Heart left ventricle (tissue), 16 donors: ENCODE data around the gene UBR2. TPM values are rescaled to one million over a fixed set of nuclear protein-coding genes. Genes with fewer than 3 reads are reported as not detected.

Experiments used
- ATAC-seq, 4 donors: fragments of 200-7000 bp; cut with Tn5 transposase; one replicate each; pipeline ENCODE4 v1.9.1; 2020 to 2022; ENCODE audit warnings: moderate library complexity in 4 of 4, mild to moderate bottlenecking in 3 of 4, moderate number of reproducible peaks in 1 of 4
- DNase-seq, 5 donors: peaks; one replicate each; pipeline ENCODE4 v3.0.0-alpha.2; 2020
- H3K27ac ChIP-seq, 12 donors: fragments of 200-600 bp; sonication (generic) in 4 of 12; one replicate each; pipeline versions ENCODE4 v1.5.0 to v1.8.0; 2016 to 2022; ENCODE audit warnings: mild to moderate bottlenecking in 2 of 12
- H3K27me3 ChIP-seq, 9 donors: fragments of 200-600 bp; sonication (generic) in 2 of 9; one replicate each; pipeline versions ENCODE4 v1.5.1 to v1.8.0; 2016 to 2022; ENCODE audit warnings: mild to moderate bottlenecking in 3 of 9
- H3K36me3 ChIP-seq, 9 donors: fragments of 200-600 bp; sonication (generic) in 2 of 9; one replicate each; pipeline versions ENCODE4 v1.5.0 to v1.8.0; 2018 to 2022; ENCODE audit warnings: mild to moderate bottlenecking in 2 of 9
- H3K4me1 ChIP-seq, 12 donors: fragments of 200-600 bp; sonication (generic) in 4 of 12; one replicate each; pipeline versions ENCODE4 v1.5.0 to v1.8.0; 2016 to 2022; ENCODE audit warnings: mild to moderate bottlenecking in 3 of 12
- H3K4me3 ChIP-seq, 12 donors: fragments of 200-600 bp; sonication (generic) in 4 of 12; one replicate each; pipeline versions ENCODE4 v1.5.0 to v1.8.0; 2017 to 2022; ENCODE audit warnings: mild to moderate bottlenecking in 9 of 12, moderate library complexity in 4 of 12
- H3K9me3 ChIP-seq, 12 donors: fragments of 200-600 bp; sonication (generic) in 4 of 12; one replicate each; pipeline versions ENCODE4 v1.5.0 to v1.8.0; 2016 to 2022; ENCODE audit warnings: mild to moderate bottlenecking in 1 of 12
- CTCF ChIP-seq, 12 donors: fragments of 200-600 bp; sonication (generic) in 4 of 12; IDR thresholded peaks; one replicate each; pipeline versions ENCODE4 v1.5.0 to v1.8.0; 2018 to 2022; ENCODE audit warnings: antibody characterized with exemption in 12 of 12, mild to moderate bottlenecking in 5 of 12
- POLR2A ChIP-seq, 2 donors: fragments of 450-650 bp; IDR thresholded peaks; one replicate each; pipeline ENCODE4 v1.6.1; 2017; ENCODE audit warnings: antibody characterized with exemption in 2 of 2, mild to moderate bottlenecking in 2 of 2, moderate library complexity in 2 of 2
- WGBS, 4 donors: extraction: QIAGEN DNeasy Blood & Tissue Kit in 2 of 4; methylation state at CpG; one replicate each; pipeline versions ENCODE4 v1.1.5 to v1.1.7; 2013 to 2018; 5-methylcytosine and 5-hydroxymethylcytosine counted together
- intact Hi-C, 10 donors: fragments of 100-400 bp; cut with DNase I; formaldehyde crosslinking; loops; one replicate each; pipeline versions ENCODE4 v1.11.1 to v1.14.2; 2022
- polyA plus RNA-seq, 2 donors: library from polyadenylated mRNA; stranded (reverse); fragments of 200-250 nt; gene quantifications; one replicate each; pipeline ENCODE4 v1.2.3, GENCODE V29; 2013
- total RNA-seq, 9 donors: library from RNA; depleted of rRNA in 2 of 9; stranded (reverse); fragments of >200 nt in 2 of 9; fragmentation: NEBNext Ultra II Directional in 3 of 9; extraction: Animal tissue kit (Norgen Biotek cat#: 25700) in 3 of 9; gene quantifications; one replicate each; pipeline versions ENCODE4 v1.1.0 to v1.2.4, GENCODE V29; 2016 to 2023
- donor health status: ischemic (EF 13 %, LVEDD 7.1; RV severe dilation, severe dysfunction).
- donor health status: healthy with polysubstance abuse.
- donor health status: DM: no; HTN: yes; CAD: no.
- donor health status: DM: no; HTN: no; CAD: no.
- donor health status: ischemic (EF 25% LVEDD 6.9; RV normal size, moderate dysfunction).
- donor health status: ischemic (EF 25% LVEDD 5.7; RV mildly dilated, moderate dysfunction).
- donor health status: healthy.
- donor health status: DM: yes; HTN: yes; CAD: no.
- donor health status: ischemic (EF 35%, LVEDD 5.7; RV mildly dilated, moderate dysfunction).
- donor health status: nonischemic (EF 11% LVEDD 7.7; RV severe dilation, severe dysfunction).
- donor health status: DM: yes; HTN: yes; CAD: no.
- donor health status: PGD.
- donor health status: ischemic (EF 29% LVEDD 5.4; RV normal size, mild dysfunction).
- donor health status: nonischemic (EF 23%, LVEDD 6.1; RV moderate dilation, normal function).

The UBR2 gene
- total and polyA plus RNA-seq, 11 donors: 9.9 to 35.9 (median 30.1) TPM

GRCh38 chr6:42526616-42527015 lies 37.2 kb upstream of the UBR2 start:
- H3K27ac ChIP-seq: no peak overlapping the region
- WGBS, 4 donors: 93 to 97% (median 96%) methylated on average over 3 of the region's 3 CpGs
- H3K36me3 ChIP-seq: no peaks in the 10 kb centered on the region
- no peaks in the 10 kb centered on the region for H3K27me3 ChIP-seq
- TF ChIP-seq POLR2A (IDR thresholded peaks at IDR 0.05) (no peak), CTCF (IDR thresholded peaks at IDR 0.05) (no peak)
- ATAC-seq (no peak), DNase-seq (no peak)
- H3K4me3 ChIP-seq: no peak overlapping the region
- H3K4me1 ChIP-seq: peaks cover 0 to 11% (median 0%) of the 10 kb centered on the region in 12 donors
- intact Hi-C loops: no loop called here
- H3K9me3 ChIP-seq: no peaks in the 10 kb centered on the region

- Histone ChIP-seq H3K27ac (no peak overlapping the region), H3K36me3 (no peaks in the 10 kb centered on the region), H3K4me1 (peaks cover 0 to 11% (median 0%) of the 10 kb centered on the region in 12 donors), H3K9me3 (no peaks in the 10 kb centered on the region), H3K4me3 (no peak overlapping the region), H3K27me3 (no peaks in the 10 kb centered on the region)
- DNase-seq: no peak
- TF ChIP-seq POLR2A (IDR thresholded peaks at IDR 0.05): no peak
- TF ChIP-seq CTCF (IDR thresholded peaks at IDR 0.05): no peak
- ATAC-seq: no peak
- 93 to 100% (median 98%) methylated on average over 1 of the region's 1 CpG for WGBS, 4 donors
- intact Hi-C loops: no loop called here
Measured at GRCh38 chr6:42527204-42527603, 36.6 kb upstream of the UBR2 start.

GRCh38 chr6:42530296-42530695 lies 33.5 kb upstream of the UBR2 start:
- ATAC-seq: no peak
- Histone ChIP-seq H3K27ac (no peak overlapping the region), H3K36me3 (no peaks in the 10 kb centered on the region), H3K9me3 (no peaks in the 10 kb centered on the region), H3K4me3 (no peak overlapping the region), H3K27me3 (no peaks in the 10 kb centered on the region), H3K4me1 (peaks cover 0 to 11% (median 0%) of the 10 kb centered on the region in 12 donors)
- no peak for TF ChIP-seq CTCF (IDR thresholded peaks at IDR 0.05)
- TF ChIP-seq POLR2A (IDR thresholded peaks at IDR 0.05): no peak
- intact Hi-C loops: loop anchor here in 6 of 10 donors (5.0 to 10.0 kb wide), 5 partner anchors 75 to 455 kb away; partner anchors contain the start of genes TRERF1 (in 3 of the 6) and MRPS10 (in 1 of the 6)
- no peak for DNase-seq
- WGBS, 4 donors: 91 to 100% (median 99%) methylated on average over 1 of the region's 1 CpG

- DNase-seq (no peak), ATAC-seq (no peak)
- no peak overlapping the region for H3K4me3 ChIP-seq
- TF ChIP-seq CTCF (IDR thresholded peaks at IDR 0.05) (no peak), POLR2A (IDR thresholded peaks at IDR 0.05) (no peak)
- no peaks in the 10 kb centered on the region for H3K27me3 ChIP-seq
- no peaks in the 10 kb centered on the region for H3K9me3 ChIP-seq
- no peak overlapping the region for H3K27ac ChIP-seq
- WGBS, 4 donors: 6 to 17% (median 14%) methylated on average over 1 of the region's 1 CpG
- no peaks in the 10 kb centered on the region for H3K36me3 ChIP-seq
- peaks cover 0 to 11% (median 0%) of the 10 kb centered on the region in 12 donors for H3K4me1 ChIP-seq
- intact Hi-C loops: loop anchor here in 6 of 10 donors (5.0 to 10.0 kb wide), 5 partner anchors 76 to 456 kb away; partner anchors contain the start of genes TRERF1 (in 3 of the 6) and MRPS10 (in 1 of the 6)
Measured at GRCh38 chr6:42530751-42531150, 33.1 kb upstream of the UBR2 start.
